Gastrocnemius medialis (tissue), 4 donors: ENCODE measurements around the gene SPON1.

Experiments
- CTCF ChIP-seq, 5 experiments: fragments of 450-650 bp in 3 of 5; fragments of 200-600 bp in 2 of 5; sonication (generic) in 2 of 5; IDR thresholded peaks in 4 of 5; conservative IDR thresholded peaks in 1 of 5; 1 replicate in 4 of 5; 2 replicates in 1 of 5; pipeline ENCODE4 v1.5.1; 2016 to 2019; ENCODE audit warnings: antibody characterized with exemption in 5 of 5, mild to moderate bottlenecking in 3 of 5, moderate library complexity in 3 of 5
- POLR2A ChIP-seq, 2 donors: fragments of 450-650 bp; IDR thresholded peaks; one replicate each; pipeline ENCODE4 v1.6.1; 2017; ENCODE audit warnings: antibody characterized with exemption in 2 of 2, mild to moderate bottlenecking in 2 of 2, moderate library complexity in 2 of 2

DNA sequence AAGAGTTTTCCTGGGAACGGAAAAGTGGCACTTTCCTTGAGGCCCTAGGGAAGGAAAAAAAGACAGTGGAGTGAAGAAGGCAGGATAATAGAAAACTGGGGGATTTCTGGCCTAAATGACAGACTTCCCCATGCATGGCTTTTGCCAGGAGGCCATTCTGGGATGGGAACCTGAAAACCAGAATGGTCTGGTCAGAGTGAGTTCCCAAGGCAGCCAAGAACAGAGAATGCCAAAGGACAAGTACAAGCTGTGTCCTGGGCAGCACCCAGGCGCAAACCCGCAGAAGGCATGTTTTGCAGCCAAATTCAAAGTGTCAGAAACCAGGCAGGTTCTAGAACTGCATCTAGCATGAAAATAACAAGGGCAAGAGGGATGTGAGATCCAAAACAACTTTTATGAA, 162.4 kb downstream of the SPON1 start:
- TF ChIP-seq CTCF (IDR thresholded peaks at IDR 0.05 in 4 of 5, conservative IDR thresholded peaks at IDR 0.05 in 1 of 5) (no peak), POLR2A (IDR thresholded peaks at IDR 0.05) (no peak)
